ENCODE measurements around the gene TPD52L3.

DNA sequence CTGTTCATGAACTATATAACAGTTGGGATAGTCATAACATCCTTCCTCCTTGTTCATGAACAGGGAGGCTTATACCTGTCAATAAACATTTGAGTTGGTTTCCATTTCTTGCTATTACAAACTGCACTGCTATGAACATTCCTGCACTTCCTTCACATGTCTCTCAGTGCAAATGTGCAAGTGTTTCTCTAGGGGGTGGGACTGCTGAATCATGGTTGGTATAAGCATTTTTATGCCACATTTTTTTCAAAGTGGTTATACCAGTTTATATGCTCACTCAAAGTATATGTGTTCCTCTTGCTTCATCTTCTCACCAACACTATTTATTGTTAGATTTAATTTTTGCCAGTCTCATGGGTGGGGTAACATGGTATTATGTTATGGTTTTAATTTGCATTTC is 25.8 kb upstream of the TPD52L3 start:
- TF ChIP-seq TCF4 (CRISPR knock-in tag; IDR thresholded peaks at IDR 0.05; ENCODE audit: borderline replicate concordance), result no peak
- no peak for TF ChIP-seq CSDC2 (CRISPR knock-in tag; IDR thresholded peaks at IDR 0.05)
- TF ChIP-seq, protein P1, sequence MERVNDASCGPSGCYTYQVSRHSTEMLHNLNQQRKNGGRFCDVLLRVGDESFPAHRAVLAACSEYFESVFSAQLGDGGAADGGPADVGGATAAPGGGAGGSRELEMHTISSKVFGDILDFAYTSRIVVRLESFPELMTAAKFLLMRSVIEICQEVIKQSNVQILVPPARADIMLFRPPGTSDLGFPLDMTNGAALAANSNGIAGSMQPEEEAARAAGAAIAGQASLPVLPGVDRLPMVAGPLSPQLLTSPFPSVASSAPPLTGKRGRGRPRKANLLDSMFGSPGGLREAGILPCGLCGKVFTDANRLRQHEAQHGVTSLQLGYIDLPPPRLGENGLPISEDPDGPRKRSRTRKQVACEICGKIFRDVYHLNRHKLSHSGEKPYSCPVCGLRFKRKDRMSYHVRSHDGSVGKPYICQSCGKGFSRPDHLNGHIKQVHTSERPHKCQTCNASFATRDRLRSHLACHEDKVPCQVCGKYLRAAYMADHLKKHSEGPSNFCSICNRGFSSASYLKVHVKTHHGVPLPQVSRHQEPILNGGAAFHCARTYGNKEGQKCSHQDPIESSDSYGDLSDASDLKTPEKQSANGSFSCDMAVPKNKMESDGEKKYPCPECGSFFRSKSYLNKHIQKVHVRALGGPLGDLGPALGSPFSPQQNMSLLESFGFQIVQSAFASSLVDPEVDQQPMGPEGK (CRISPR knock-in tag; IDR thresholded peaks at IDR 0.05; ENCODE audit: borderline replicate concordance), result no peak
- TF ChIP-seq, protein P2, sequence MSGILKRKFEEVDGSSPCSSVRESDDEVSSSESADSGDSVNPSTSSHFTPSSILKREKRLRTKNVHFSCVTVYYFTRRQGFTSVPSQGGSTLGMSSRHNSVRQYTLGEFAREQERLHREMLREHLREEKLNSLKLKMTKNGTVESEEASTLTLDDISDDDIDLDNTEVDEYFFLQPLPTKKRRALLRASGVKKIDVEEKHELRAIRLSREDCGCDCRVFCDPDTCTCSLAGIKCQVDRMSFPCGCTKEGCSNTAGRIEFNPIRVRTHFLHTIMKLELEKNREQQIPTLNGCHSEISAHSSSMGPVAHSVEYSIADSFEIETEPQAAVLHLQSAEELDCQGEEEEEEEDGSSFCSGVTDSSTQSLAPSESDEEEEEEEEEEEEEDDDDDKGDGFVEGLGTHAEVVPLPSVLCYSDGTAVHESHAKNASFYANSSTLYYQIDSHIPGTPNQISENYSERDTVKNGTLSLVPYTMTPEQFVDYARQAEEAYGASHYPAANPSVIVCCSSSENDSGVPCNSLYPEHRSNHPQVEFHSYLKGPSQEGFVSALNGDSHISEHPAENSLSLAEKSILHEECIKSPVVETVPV (CRISPR knock-in tag; IDR thresholded peaks at IDR 0.05), result no peak

Data from SK-N-SH treated with all-trans-retinoic acid at 6 μM for 48 hours (cell line).